Activated gamma-delta T cell treated with Interleukin-2 at 50 U/mL for 16 hours (primary cell): Measurements from ENCODE around the gene DHX8.

ENCODE experiments used
- DNase-seq: peaks from one replicate; pipeline ENCODE4 v3.0.0-alpha.2; 2020

Gene DHX8

DNA sequence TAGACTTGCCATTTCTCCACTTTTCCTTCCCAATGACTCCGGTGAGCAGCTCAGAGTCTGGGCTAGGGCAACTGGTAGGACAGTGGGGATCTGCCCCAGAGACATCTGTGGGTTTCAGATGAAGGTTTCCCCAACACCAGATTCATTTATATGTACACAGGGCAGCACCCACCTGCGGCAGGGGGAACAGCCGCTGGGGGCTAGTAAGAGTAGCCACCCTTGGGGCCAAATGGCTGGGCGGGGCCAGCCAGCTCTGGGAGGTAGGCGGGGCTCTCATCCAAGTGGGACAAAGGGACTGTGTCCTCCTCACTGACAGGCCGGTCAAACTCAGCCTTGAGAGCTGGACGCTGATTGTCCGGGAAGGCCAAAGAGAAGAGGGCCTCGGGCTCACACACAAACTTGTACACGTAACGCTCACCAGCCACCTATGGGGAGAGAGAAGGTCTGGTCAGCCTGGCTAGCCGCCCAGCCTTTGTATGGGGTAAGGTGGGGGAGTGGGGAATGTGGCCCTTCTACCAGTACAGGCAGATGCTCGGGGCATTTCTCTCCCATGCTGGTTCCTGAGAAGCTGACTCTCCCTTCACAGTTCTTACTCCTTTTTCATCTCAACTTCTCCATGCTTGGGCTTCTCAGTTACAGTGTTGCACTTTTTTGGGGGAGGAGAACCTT lies 44.7 kb downstream of the DHX8 start:
- no peak for DNase-seq

GRCh38 chr17:43528988-43529814 lies 45.4 kb downstream of the DHX8 start:
- no peak for DNase-seq

DNA sequence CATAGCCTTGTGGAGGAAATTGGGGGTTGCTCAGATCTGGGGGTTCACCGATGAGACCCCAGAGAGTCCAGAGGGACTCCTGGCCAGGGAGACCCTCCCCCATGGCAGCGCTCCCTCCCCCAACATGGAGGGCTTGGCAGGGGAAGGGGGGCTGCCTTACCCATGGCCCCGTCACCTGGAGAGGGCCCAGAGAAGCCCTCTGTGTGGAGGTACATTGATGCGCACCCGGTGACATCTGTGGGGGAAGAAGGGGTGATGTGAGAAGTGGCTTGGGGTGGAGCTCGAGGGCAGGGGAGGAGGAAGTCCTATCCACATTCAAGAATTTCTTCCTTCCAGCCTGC lies 46.1 kb downstream of the DHX8 start:
- no peak for DNase-seq

DNA sequence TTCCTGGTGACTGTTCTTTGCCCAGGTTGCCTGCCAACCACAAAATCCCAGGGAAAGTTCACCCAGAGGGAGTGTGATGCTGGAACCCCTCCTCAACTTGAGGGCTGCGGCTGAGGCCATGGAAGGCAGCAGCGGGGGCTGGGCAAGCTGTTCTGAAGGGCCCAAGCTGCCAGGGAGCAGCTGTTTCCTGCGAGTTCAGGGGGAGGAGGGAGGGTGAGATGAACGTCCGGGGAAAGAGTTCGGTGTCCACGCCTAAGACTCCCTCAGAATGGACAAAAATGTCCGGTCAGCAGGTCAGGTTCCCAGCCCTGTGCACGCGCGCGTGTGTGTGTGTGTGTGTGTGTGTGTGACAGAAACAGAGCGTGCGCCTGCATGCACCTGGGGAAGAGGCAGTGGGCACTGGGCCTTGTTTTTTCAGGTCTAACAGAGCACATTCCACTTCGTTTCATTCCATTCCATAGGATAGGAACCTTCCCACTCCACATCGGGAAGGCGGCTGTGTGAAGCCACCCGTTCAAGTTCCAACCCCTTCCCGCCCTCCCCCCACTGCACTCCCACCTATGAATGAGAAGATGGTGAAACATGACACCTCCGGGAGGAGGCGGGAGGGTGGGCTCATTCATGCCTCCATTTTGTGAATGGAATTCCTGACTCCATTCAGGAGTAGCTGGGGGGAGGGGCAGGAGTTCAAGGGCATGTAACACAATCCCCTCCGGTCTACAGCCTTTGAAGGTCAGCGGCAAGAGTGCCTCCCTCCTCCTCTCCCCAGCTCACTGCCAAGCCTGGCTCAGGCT lies 46.7 kb downstream of the DHX8 start:
- no peak for DNase-seq

GRCh38 chr17:43531082-43531378 lies 47.3 kb downstream of the DHX8 start:
- DNase-seq, result no peak

- no peak for DNase-seq
These were observed 48.2 kb downstream of the DHX8 start for GRCh38 chr17:43531955-43532354.

DNA sequence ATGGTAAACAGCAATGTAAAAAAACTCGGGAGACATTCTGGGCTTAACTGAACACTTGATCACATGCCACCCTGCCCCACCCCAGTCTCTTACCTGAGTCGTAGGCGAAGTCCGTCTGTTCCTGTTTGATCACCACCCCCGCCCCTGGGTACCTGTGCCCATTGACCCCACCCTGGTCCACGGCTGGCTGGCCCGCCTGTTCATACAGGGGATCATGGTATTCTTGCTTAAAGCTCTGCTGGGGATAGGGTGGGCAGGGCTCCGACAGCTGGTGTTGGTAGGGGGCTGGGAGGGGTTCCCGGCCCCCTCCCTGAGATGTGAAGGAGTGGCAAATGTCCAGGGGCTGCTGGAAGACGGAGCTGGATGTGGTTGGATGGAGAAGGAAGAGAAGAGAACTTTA lies 48.8 kb downstream of the DHX8 start:
- DNase-seq, result no peak

GRCh38 chr17:43533699-43534098 lies 49.9 kb downstream of the DHX8 start:
- DNase-seq, result no peak

GRCh38 chr17:43534909-43535308 lies 51.1 kb downstream of the DHX8 start:
- DNase-seq, result no peak

GRCh38 chr17:43536236-43536992 lies 52.6 kb downstream of the DHX8 start:
- DNase-seq, result no peak

- no peak for DNase-seq
These were observed 57.3 kb downstream of the DHX8 start for GRCh38 chr17:43540821-43541674.

- no peak for DNase-seq
These were observed 59.1 kb downstream of the DHX8 start for GRCh38 chr17:43542859-43543258.

DNA sequence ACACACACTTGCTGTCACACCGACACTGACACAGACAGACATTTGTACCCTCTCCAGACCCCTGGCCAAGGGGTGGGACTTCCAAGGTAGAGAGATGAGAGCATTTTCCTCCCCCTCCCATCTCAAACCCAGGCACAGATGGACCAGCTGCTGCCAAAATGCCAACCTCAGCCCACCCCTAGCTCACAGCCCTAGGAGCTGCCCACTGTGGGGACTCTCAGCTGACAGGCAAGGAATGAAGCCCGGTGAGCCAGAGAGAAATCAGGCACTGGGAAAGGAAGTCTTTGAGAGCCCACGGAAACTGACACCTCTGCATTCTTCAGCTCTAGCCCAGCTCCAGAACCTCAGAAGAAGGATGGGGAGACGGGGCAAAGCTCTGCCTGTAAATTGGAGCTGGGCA lies 59.5 kb downstream of the DHX8 start:
- no peak for DNase-seq

- no peak for DNase-seq
These were observed 60.2 kb downstream of the DHX8 start for GRCh38 chr17:43543771-43544575.

- no peak for DNase-seq
These were observed 61.5 kb downstream of the DHX8 start for GRCh38 chr17:43545383-43545632.

DNA sequence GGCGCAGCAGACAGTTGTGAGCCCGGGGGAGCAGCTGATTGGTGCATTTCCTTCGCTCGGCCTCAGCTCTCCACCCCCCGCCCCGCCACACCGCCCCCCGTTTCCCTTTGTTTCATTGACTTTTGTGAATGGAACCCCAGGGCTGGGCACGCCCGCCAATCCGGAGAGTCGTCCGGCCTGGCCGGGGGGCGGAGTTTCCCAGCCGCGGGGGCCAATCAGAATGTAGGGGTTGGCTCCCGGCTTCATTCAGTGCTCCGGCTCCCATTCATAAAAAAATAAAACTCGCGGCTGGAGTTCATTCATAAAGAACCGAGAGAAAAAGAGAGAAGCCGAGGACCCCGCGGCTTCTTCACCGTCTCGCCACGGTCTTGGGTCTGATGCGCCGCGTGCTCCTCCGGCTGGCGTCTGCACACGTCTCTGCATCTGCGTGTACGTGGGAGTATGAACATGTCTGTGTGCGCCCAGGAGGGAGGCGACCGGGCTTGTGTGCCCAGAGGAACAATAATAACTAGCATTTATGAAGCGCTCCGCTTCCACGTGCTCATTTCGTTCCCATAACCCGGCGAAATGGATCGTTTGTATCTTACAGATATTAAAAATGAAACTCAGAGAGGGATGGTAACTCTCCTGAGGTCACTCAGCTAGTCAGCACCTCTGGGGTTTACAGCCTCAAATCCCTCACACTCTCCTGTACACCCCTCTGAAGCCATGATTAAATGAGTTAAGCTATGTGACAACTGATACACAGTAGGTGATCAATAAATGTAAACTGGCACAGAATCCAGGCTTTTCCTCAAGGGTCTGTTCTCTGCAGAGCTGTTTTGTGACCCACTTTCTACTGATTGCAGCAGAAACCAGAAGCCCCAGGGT lies 62.8 kb downstream of the DHX8 start, which contains the start of gene ETV4:
ETV4 (minus strand) TSS at position 22 of the 870 bp plus-strand sequence. CDS start 723 bp downstream, outside the sequence.
- peak; percentile 89 for DNase-seq

DNA sequence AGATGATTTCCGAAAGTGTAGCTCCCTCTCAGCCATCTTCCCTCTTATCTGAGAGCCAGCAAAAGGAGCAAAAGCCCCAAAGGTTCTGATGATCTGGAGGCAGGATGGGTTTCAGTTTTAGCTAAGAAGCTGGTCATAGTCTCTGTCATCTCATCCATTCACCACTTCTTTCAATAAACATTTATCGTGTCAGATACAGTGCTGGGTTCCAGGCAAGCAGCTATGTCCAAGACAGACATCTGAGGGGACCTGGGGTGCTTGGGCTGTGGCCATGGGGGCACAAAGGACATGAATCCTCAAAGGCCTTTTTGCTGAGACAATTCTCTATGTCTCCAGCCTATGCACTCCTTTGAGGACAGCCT lies 63.4 kb downstream of the DHX8 start:
- no peak for DNase-seq

- no peak for DNase-seq
These were observed 64.0 kb downstream of the DHX8 start for GRCh38 chr17:43547659-43548256.

- DNase-seq, result no peak
These were observed 65.1 kb downstream of the DHX8 start for GRCh38 chr17:43548689-43549379.

DNA sequence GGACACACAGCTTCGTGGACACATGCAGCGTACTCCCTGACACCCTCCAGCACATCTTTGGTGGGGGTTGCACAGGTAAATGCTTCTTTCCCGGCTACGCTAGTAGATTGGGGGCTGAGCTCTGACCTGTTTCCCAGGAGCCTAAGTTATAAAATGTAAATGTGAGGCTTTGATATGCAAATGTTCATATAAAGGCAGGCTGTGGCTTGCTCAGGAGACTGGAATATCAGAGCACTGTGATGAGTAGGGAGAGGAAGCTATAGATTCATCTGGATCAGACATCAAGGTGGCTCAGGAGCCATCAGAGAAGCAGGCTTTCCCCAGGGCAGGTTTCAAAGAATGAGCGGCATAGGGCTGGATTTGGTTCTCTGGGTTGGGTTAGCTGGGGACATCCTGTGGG lies 65.7 kb downstream of the DHX8 start:
- no peak for DNase-seq
